Measurements from ENCODE around the gene LIN7A. TPM values are rescaled to one million over a fixed set of nuclear protein-coding genes. Genes with fewer than 3 reads are reported as not detected.
"Not testable (repeated sequence)": the region's sequence is repeated elsewhere in the genome, so short reads cannot be mapped to it uniquely, and the experiment has no call there.

Gene LIN7A
- polyA plus RNA-seq, 1 experiment = 10.4 TPM

GRCh38 chr12:80802652-80803400 lies 134.9 kb downstream of the LIN7A start:
- no peak for DNase-seq (ENCODE audit: low read depth, low spot score)
- ChIA-PET POLR2A (no interaction called here), CTCF (no interaction called here)
- Histone ChIP-seq H3K4me3 (ENCODE audit: low read depth, low read length) (no peak overlapping the region), H3K9me3 (ENCODE audit: control insufficient read depth, insufficient read depth, low read length) (no peaks in the 10 kb centered on the region), H3K27ac (ENCODE audit: low read depth, low read length) (no peak overlapping the region), H3K27me3 (ENCODE audit: control insufficient read depth, insufficient read depth, low read length) (no peaks in the 10 kb centered on the region)
- no peak for TF ChIP-seq CTCF (IDR thresholded peaks at IDR 0.05; ENCODE audit: low read depth, low read length)

GRCh38 chr12:80798281-80798680 lies 139.5 kb downstream of the LIN7A start:
- no peak overlapping the region for H3K4me3 ChIP-seq (ENCODE audit: low read depth, low read length)
- H3K9me3 ChIP-seq (ENCODE audit: control insufficient read depth, insufficient read depth, low read length) = no peaks in the 10 kb centered on the region
- POLR2A ChIA-PET = no interaction called here
- TF ChIP-seq CTCF (IDR thresholded peaks at IDR 0.05; ENCODE audit: low read depth, low read length) = no peak
- CTCF ChIA-PET = no interaction called here
- H3K27me3 ChIP-seq (ENCODE audit: control insufficient read depth, insufficient read depth, low read length) = no peaks in the 10 kb centered on the region
- no peak for DNase-seq (ENCODE audit: low read depth, low spot score)
- no peak overlapping the region for H3K27ac ChIP-seq (ENCODE audit: low read depth, low read length)

GRCh38 chr12:80794551-80794950 lies 143.2 kb downstream of the LIN7A start:
- no peak for DNase-seq (ENCODE audit: low read depth, low spot score)
- Histone ChIP-seq H3K4me3 (ENCODE audit: low read depth, low read length) (no peak overlapping the region), H3K27ac (ENCODE audit: low read depth, low read length) (no peak overlapping the region), H3K27me3 (ENCODE audit: control insufficient read depth, insufficient read depth, low read length) (no peaks in the 10 kb centered on the region), H3K9me3 (ENCODE audit: control insufficient read depth, insufficient read depth, low read length) (no peaks in the 10 kb centered on the region)
- POLR2A ChIA-PET = no interaction called here
- CTCF ChIA-PET = no interaction called here
- TF ChIP-seq CTCF (IDR thresholded peaks at IDR 0.05; ENCODE audit: low read depth, low read length) = no peak

GRCh38 chr12:80792861-80793260 lies 144.9 kb downstream of the LIN7A start:
- ChIA-PET POLR2A (no interaction called here), CTCF (no interaction called here)
- no peak for TF ChIP-seq CTCF (IDR thresholded peaks at IDR 0.05; ENCODE audit: low read depth, low read length)
- no peak overlapping the region for H3K4me3 ChIP-seq (ENCODE audit: low read depth, low read length)
- no peaks in the 10 kb centered on the region for H3K27me3 ChIP-seq (ENCODE audit: control insufficient read depth, insufficient read depth, low read length)
- DNase-seq (ENCODE audit: low read depth, low spot score) = no peak
- H3K9me3 ChIP-seq (ENCODE audit: control insufficient read depth, insufficient read depth, low read length) = no peaks in the 10 kb centered on the region
- no peak overlapping the region for H3K27ac ChIP-seq (ENCODE audit: low read depth, low read length)

- Histone ChIP-seq H3K4me3 (ENCODE audit: low read depth, low read length) (no peak overlapping the region), H3K27me3 (ENCODE audit: control insufficient read depth, insufficient read depth, low read length) (no peaks in the 10 kb centered on the region), H3K27ac (ENCODE audit: low read depth, low read length) (no peak overlapping the region), H3K9me3 (ENCODE audit: control insufficient read depth, insufficient read depth, low read length) (no peaks in the 10 kb centered on the region)
- POLR2A ChIA-PET = no interaction called here
- TF ChIP-seq CTCF (IDR thresholded peaks at IDR 0.05; ENCODE audit: low read depth, low read length) = no peak
- no peak for DNase-seq (ENCODE audit: low read depth, low spot score)
- CTCF ChIA-PET = no interaction called here
Measured at GRCh38 chr12:80791863-80792262, 145.9 kb downstream of the LIN7A start.

- CTCF ChIA-PET; H3K4me3 ChIP-seq (ENCODE audit: low read depth, low read length); DNase-seq (ENCODE audit: low read depth, low spot score); POLR2A ChIA-PET; H3K9me3 ChIP-seq (ENCODE audit: control insufficient read depth, insufficient read depth, low read length); H3K27ac ChIP-seq (ENCODE audit: low read depth, low read length); H3K27me3 ChIP-seq (ENCODE audit: control insufficient read depth, insufficient read depth, low read length): not testable (repeated sequence)
Measured at GRCh38 chr12:80788407-80788806, 149.3 kb downstream of the LIN7A start.

GRCh38 chr12:80782963-80783470 lies 154.7 kb downstream of the LIN7A start:
- H3K4me3 ChIP-seq (ENCODE audit: low read depth, low read length); H3K27ac ChIP-seq (ENCODE audit: low read depth, low read length); POLR2A ChIA-PET; H3K9me3 ChIP-seq (ENCODE audit: control insufficient read depth, insufficient read depth, low read length); DNase-seq (ENCODE audit: low read depth, low spot score); H3K27me3 ChIP-seq (ENCODE audit: control insufficient read depth, insufficient read depth, low read length); CTCF ChIA-PET: not testable (repeated sequence)
